ENCODE results near the gene CD63. TPM values are rescaled to one million over a fixed set of nuclear protein-coding genes. Genes with fewer than 3 reads are reported as not detected.

Gene CD63
- total and polyA plus RNA-seq, 7 experiments from 2014 or later, result 43.2 to 216 (median 68.7) TPM

DNA sequence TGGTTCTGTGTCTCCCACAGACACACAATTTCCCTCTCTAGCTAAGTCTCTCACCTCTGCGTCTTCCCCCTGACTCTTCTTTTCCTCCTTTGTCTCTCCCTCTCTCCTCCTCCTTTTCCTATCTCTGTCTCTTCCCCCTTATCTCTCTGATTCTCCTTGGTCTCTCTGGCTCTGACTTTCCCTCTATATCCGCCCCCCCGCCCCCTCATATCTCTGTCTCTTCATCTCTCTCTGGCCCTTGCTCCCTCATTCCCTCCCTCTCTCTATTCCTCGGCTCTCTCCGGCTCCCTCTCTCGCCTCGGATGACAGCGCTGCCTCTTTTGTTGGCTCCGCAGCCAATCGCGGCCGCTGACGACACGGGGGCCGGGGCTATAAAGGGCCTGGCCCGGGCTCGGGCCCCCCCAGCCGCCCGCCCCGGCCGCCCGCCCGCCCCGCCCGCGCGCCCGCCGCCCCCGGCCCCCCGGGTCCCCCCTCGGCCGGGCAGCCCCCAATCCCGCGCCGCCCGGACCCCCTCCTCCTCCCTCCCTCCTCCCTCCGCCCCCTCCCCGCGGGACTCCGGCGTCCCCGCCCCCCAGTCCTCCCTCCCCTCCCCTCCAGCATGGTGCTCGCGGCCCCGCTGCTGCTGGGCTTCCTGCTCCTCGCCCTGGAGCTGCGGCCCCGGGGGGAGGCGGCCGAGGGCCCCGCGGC is 14.1 kb upstream of the CD63 start, which contains the start of gene GDF11:
GDF11 (plus strand) TSS at position 404 of the 687 bp plus-strand sequence; CDS start at position 599, 195 bp downstream.
- Mint-ChIP-seq H3K27ac (peak within 1 kb of the TSS; percentile 78 to 96 (median 85)), H3K9me3 (no peaks in the 10 kb centered on the region), H3K4me3 (peak within 1 kb of the TSS; percentile 90 to 96 (median 94)), H3K4me1 (peaks cover 34 to 54% (median 44%) of the 10 kb centered on the region in 7 donors), H3K27me3 (peaks cover 0 to 8% (median 0%) of the 10 kb centered on the region in 5 donors), H3K36me3 (peaks cover 0 to 2% (median 0%) of the 10 kb centered on the region in 5 donors)
- Histone ChIP-seq H3K4me3 (ENCODE audit: low read length) (peak within 1 kb of the TSS; percentile 78), H3K36me3 (ENCODE audit: control insufficient read depth in 2 of 3, insufficient read depth in 3 of 3, low read length in 3 of 3) (peaks cover 0 to 3% (median 0%) of the 10 kb centered on the region in 3 experiments), H3K9me3 (ENCODE audit: control insufficient read depth in 2 of 3, low read length in 3 of 3) (no peaks in the 10 kb centered on the region), H3K4me1 (ENCODE audit: control insufficient read depth in 2 of 2, insufficient read depth in 2 of 2, low read length in 2 of 2) (peaks cover 9 to 24% of the 10 kb centered on the region in 2 donors), H3K27me3 (ENCODE audit: control insufficient read depth in 2 of 2, insufficient read depth in 2 of 2, low read length in 2 of 2) (no peaks in the 10 kb centered on the region), H3K27ac (ENCODE audit: low read depth, low read length) (peak within 1 kb of the TSS; percentile 71)
- intact Hi-C loops (cut with micrococcal nuclease), result loop anchor here (1.0 kb wide), 2 partner anchors 230 to 298 kb away; partner anchors contain the start of gene RPS26 (in 1 of the 2)
- ChIA-PET CTCF (interaction anchor here (0.9 to 1.3 kb wide), 2 partner anchors 50 to 384 kb away, joined by 3 read pairs; no protein-coding TSS in a partner anchor), POLR2A (interaction anchor here (0.6 to 3.0 kb wide), 17 partner anchors 9 to 596 kb away, joined by 3 to 13 read pairs (median 4); partner anchors contain the start of genes IL23A, ORMDL2, PYM1 and RAB5B)
- ATAC-seq (peak; percentile 74), DNase-seq (peak; percentile 40 to 79 (median 62))

DNA sequence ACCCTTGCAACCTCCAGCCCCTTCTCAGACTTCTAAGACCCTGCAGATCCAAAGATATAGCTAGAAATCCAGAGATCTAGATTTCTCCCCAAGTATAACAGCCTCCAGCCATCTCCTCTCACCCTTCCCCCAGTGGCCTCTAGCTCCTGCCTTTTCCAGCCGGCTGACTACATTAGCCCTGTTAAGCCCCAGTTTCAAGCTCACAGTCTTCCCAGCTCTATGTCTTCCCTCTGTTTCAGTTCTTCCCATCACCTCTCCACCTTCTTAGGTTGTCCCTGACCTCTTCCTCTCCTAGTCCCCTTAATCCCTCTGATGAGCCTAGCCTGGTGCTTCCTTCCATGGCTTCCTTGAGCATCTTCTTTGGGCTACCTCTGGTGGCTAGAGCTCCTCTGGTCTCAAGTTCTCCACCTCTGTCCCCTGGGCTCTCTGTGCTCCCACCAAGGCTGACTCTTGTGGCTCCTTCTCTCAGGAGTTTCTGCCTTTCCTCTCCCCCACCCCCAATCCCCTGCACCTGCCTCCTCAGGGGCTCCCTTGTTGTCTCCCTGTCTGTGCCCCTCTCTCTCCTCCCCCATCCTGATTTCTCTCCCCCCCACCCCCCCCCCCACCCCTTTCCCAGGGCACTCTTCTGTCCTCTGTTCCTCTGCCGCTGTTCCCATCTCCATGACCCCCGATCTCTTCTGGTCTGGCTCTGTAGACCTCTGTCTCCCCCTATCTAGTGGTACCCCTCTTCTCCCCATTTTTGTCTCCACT is 13.3 kb upstream of the CD63 start:
- Histone ChIP-seq H3K27me3 (ENCODE audit: control insufficient read depth in 2 of 2, insufficient read depth in 2 of 2, low read length in 2 of 2) (no peaks in the 10 kb centered on the region), H3K27ac (ENCODE audit: low read depth, low read length) (peak overlapping the region; percentile 71), H3K4me1 (ENCODE audit: control insufficient read depth in 2 of 2, insufficient read depth in 2 of 2, low read length in 2 of 2) (peaks cover 15 to 31% of the 10 kb centered on the region in 2 donors), H3K9me3 (ENCODE audit: control insufficient read depth in 2 of 3, low read length in 3 of 3) (no peaks in the 10 kb centered on the region), H3K4me3 (ENCODE audit: low read length) (peak overlapping the region; percentile 42), H3K36me3 (ENCODE audit: control insufficient read depth in 2 of 3, insufficient read depth in 3 of 3, low read length in 3 of 3) (peaks cover 0 to 3% (median 0%) of the 10 kb centered on the region in 3 experiments)
- no peak for ATAC-seq
- DNase-seq, result no peak
- Mint-ChIP-seq H3K27ac (peak overlapping the region; percentile 78 to 96 (median 83)), H3K4me1 (peaks cover 41 to 59% (median 48%) of the 10 kb centered on the region in 7 donors), H3K4me3 (peak overlapping the region; percentile 69 to 92 (median 84)), H3K36me3 (no peaks in the 10 kb centered on the region), H3K27me3 (peaks cover 0 to 8% (median 0%) of the 10 kb centered on the region in 5 donors), H3K9me3 (no peaks in the 10 kb centered on the region)
- POLR2A ChIA-PET, result interaction anchor here (0.6 to 2.4 kb wide), 10 partner anchors 12 to 523 kb away, joined by 3 to 10 read pairs (median 4); no protein-coding TSS in a partner anchor
- CTCF ChIA-PET, result interaction anchor here (0.5 to 1.1 kb wide), 6 partner anchors 10 to 202 kb away, joined by 3 to 4 read pairs (median 3); no protein-coding TSS in a partner anchor
- intact Hi-C loops (cut with micrococcal nuclease), result no loop called here

DNA sequence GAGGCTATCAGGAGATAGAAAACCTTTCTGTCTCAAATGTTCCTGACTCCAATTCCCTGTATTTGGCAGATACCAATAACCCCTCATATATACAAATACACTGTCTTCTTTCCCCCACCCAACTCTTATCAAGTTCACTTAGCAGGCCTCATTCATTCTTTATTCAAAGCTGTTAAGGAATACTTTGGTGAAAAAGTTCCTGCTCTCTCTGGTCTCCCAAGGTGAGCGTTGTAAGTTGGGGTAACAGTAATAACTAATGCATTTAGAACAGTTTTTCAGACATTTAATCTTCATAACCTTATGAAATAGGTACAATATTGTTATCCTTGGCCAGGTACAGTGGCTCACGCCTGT is 10.2 kb upstream of the CD63 start:
- Histone ChIP-seq H3K4me3 (ENCODE audit: low read length) (peak overlapping the region; percentile 91), H3K4me1 (ENCODE audit: control insufficient read depth in 2 of 2, insufficient read depth in 2 of 2, low read length in 2 of 2) (peaks cover 15 to 20% of the 10 kb centered on the region in 2 donors), H3K9me3 (ENCODE audit: control insufficient read depth in 2 of 3, low read length in 3 of 3) (no peaks in the 10 kb centered on the region), H3K36me3 (ENCODE audit: control insufficient read depth in 2 of 3, insufficient read depth in 3 of 3, low read length in 3 of 3) (peaks cover 0 to 3% (median 0%) of the 10 kb centered on the region in 3 experiments), H3K27ac (ENCODE audit: low read depth, low read length) (no peak overlapping the region), H3K27me3 (ENCODE audit: control insufficient read depth in 2 of 2, insufficient read depth in 2 of 2, low read length in 2 of 2) (no peaks in the 10 kb centered on the region)
- Mint-ChIP-seq H3K4me1 (peaks cover 27 to 45% (median 30%) of the 10 kb centered on the region in 7 donors), H3K36me3 (no peaks in the 10 kb centered on the region), H3K27ac (peak overlapping the region in 8 of 9 donors; percentile 89 to 96 (median 92)), H3K4me3 (peak overlapping the region; percentile 74 to 94 (median 89)), H3K9me3 (no peaks in the 10 kb centered on the region), H3K27me3 (peaks cover 0 to 8% (median 0%) of the 10 kb centered on the region in 5 donors)
- intact Hi-C loops (cut with micrococcal nuclease), result loop anchor here (1.0 to 10.0 kb wide), 8 partner anchors 22 to 562 kb away; partner anchors contain the start of genes BLOC1S1 (in 1 of the 2), CS (in 1 of the 2), PA2G4 (in 1 of the 2) and PYM1 (in 1 of the 2)
- CTCF ChIA-PET, result interaction anchor here (0.5 to 4.9 kb wide), 32 partner anchors 8 to 451 kb away, joined by 3 to 46 read pairs (median 6); partner anchors contain the start of genes BLOC1S1, CD63, DNAJC14 and ORMDL2
- no peak for DNase-seq
- no peak for ATAC-seq
- POLR2A ChIA-PET, result interaction anchor here (0.6 to 4.3 kb wide), 29 partner anchors 9 to 483 kb away, joined by 3 to 31 read pairs (median 5); partner anchors contain the start of genes BLOC1S1, CD63, DNAJC14 and ORMDL2

DNA sequence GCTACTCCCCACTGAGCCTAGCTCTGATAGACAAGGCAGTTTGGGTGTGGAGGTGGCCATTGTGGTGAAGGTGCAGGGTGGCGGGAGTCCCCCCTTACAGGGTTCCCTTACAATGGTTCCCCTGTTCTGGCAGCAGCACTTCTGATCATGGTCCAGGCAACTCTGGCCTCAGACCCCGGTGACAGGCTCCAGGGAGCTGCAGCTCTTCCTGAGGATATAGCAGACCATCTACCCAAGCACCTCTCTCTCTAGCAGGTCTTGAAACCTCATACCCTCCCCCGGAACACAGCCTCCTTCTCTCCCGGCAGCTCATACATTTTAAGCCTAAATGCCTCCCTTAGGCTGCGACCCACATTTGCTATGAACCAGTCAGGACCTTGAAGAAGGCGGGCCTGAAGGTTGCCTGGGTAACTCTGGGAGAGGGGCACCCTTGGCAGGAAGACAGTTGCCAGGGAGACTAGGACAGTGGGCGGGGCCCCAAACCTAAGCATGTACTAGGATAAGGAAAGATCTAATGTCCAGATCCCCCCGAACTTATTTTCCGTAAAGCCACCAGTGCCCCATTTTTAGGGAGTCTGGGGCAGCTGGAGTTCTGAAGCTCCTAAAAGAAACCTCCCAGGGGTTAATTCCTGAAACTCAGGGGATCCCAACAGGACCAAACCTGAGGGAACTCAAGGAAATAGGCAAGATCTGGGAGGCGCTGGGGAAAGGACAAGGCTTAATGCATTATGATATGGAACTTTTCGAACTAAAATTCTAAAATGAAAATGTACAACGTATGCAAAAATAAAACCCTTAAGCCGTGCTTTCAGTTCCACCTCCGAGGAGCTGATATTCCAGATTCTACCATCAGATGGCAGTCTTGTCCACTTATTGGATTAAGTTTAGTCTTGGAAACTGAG is 9.6 kb upstream of the CD63 start:
- peaks cover 0 to under 1% (median 0%) of the 10 kb centered on the region in 3 experiments for H3K36me3 ChIP-seq (ENCODE audit: control insufficient read depth in 2 of 3, insufficient read depth in 3 of 3, low read length in 3 of 3)
- Mint-ChIP-seq H3K27me3 (peaks cover 0 to 8% (median 0%) of the 10 kb centered on the region in 5 donors), H3K4me3 (peak overlapping the region; percentile 74 to 94 (median 89)), H3K9me3 (no peaks in the 10 kb centered on the region), H3K27ac (peak overlapping the region; percentile 86 to 96 (median 92)), H3K4me1 (peaks cover 26 to 43% (median 29%) of the 10 kb centered on the region in 7 donors), H3K36me3 (no peaks in the 10 kb centered on the region)
- POLR2A ChIA-PET, result interaction anchor here (0.6 to 4.3 kb wide), 33 partner anchors 9 to 622 kb away, joined by 3 to 31 read pairs (median 4); partner anchors contain the start of genes BLOC1S1, CD63, DNAJC14 and ORMDL2
- CTCF ChIA-PET, result interaction anchor here (0.5 to 4.9 kb wide), 43 partner anchors 9 to 687 kb away, joined by 3 to 46 read pairs (median 5); partner anchors contain the start of genes ANKRD52, BLOC1S1, CD63 and DNAJC14
- H3K9me3 ChIP-seq (ENCODE audit: control insufficient read depth in 2 of 3, low read length in 3 of 3), result no peaks in the 10 kb centered on the region
- peak overlapping the region; percentile 76 for H3K27ac ChIP-seq (ENCODE audit: low read depth, low read length)
- peak in 8 of 9 donors; percentile 69 to 88 (median 81) for DNase-seq
- intact Hi-C loops (cut with micrococcal nuclease), result loop anchor here (1.0 to 10.0 kb wide), 22 partner anchors 8 to 726 kb away; partner anchors contain the start of genes PA2G4 (in 2 of the 2), PYM1 (in 2 of the 2), RPS26 (in 2 of the 2) and SMARCC2 (in 2 of the 2)
- peaks cover 15 to 18% of the 10 kb centered on the region in 2 donors for H3K4me1 ChIP-seq (ENCODE audit: control insufficient read depth in 2 of 2, insufficient read depth in 2 of 2, low read length in 2 of 2)
- ATAC-seq, result peak; percentile 79
- peak overlapping the region; percentile 91 for H3K4me3 ChIP-seq (ENCODE audit: low read length)
- H3K27me3 ChIP-seq (ENCODE audit: control insufficient read depth in 2 of 2, insufficient read depth in 2 of 2, low read length in 2 of 2), result no peaks in the 10 kb centered on the region

DNA sequence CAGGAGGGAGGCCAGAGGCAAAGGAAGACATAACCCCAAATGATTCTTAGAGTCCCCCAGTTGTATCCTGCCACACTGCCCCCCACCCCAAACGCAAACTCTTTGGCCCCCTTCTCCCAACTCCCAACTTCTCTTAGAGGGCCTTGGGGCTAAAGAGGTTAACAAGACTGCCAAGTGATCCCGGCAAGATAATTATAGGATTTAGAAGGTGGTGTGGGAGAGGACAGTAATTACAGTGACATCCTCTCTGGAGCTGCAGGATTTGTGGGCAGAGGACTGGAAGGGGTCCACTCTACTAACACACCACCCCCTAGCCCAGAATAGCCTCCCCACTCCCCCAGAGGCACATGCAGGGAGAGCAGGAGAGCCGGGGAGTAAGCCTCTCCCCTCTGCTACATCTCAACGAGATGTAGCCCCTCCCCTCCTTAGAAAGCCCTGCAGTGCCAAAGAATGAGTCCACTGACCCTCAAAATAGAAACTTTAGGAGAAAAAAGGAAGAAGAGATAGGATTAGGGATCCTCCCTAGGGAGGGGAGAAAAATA is 8.8 kb upstream of the CD63 start:
- DNase-seq (no peak), ATAC-seq (no peak)
- H3K36me3 ChIP-seq (ENCODE audit: control insufficient read depth in 2 of 3, insufficient read depth in 3 of 3, low read length in 3 of 3), result no peaks in the 10 kb centered on the region
- Mint-ChIP-seq H3K36me3 (no peaks in the 10 kb centered on the region), H3K9me3 (no peaks in the 10 kb centered on the region), H3K27ac (peak overlapping the region; percentile 86 to 96 (median 92)), H3K4me3 (peak overlapping the region; percentile 74 to 94 (median 89)), H3K27me3 (peaks cover 0 to 7% (median 0%) of the 10 kb centered on the region in 5 donors), H3K4me1 (peaks cover 24 to 40% (median 27%) of the 10 kb centered on the region in 7 donors)
- peak overlapping the region; percentile 91 for H3K4me3 ChIP-seq (ENCODE audit: low read length)
- POLR2A ChIA-PET, result interaction anchor here (0.8 to 4.3 kb wide), 22 partner anchors 8 to 622 kb away, joined by 3 to 31 read pairs (median 4); partner anchors contain the start of genes BLOC1S1, CD63, DGKA and DNAJC14
- no peaks in the 10 kb centered on the region for H3K9me3 ChIP-seq (ENCODE audit: control insufficient read depth in 2 of 3, low read length in 3 of 3)
- H3K4me1 ChIP-seq (ENCODE audit: control insufficient read depth in 2 of 2, insufficient read depth in 2 of 2, low read length in 2 of 2), result peaks cover 13 to 17% of the 10 kb centered on the region in 2 donors
- intact Hi-C loops (cut with micrococcal nuclease), result loop anchor here (1.0 to 10.0 kb wide), 26 partner anchors 7 to 727 kb away; partner anchors contain the start of genes PA2G4 (in 2 of the 2), PYM1 (in 2 of the 2), SMARCC2 (in 2 of the 2) and ANKRD52 (in 1 of the 2)
- H3K27me3 ChIP-seq (ENCODE audit: control insufficient read depth in 2 of 2, insufficient read depth in 2 of 2, low read length in 2 of 2), result no peaks in the 10 kb centered on the region
- CTCF ChIA-PET, result interaction anchor here (0.6 to 4.9 kb wide), 29 partner anchors 8 to 687 kb away, joined by 3 to 46 read pairs (median 6); partner anchors contain the start of genes ANKRD52, BLOC1S1, CD63 and DNAJC14
- peak overlapping the region; percentile 76 for H3K27ac ChIP-seq (ENCODE audit: low read depth, low read length)
